ENCODE measurements around the gene MYO3A.
"Not testable (repeated sequence)": the region's sequence is repeated elsewhere in the genome, so short reads cannot be mapped to it uniquely, and the experiment has no call there.

MYO3A gene

DNA sequence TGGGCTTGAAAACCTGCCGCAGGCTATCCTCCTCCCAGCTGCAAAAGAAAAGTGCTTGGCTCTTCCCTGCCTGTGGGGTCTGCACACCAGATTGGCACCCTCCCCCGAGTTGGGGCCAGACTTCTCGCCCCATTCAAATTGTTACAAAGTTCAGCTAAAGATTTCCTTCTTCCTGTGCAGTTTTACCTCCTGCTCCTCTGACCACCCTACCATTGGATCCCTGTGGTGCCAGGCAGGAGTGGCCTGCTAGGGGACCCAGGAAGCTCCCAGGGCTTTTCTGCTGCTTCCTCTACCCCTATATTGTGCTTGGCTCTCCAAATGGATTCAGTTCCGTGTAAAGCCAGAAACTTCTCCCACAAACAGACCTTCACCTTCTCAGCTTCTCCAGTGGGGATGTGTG, 147.4 kb downstream of the MYO3A start:
- H3K9me3 Mint-ChIP-seq = peaks cover 0 to 5% of the 10 kb centered on the region in 2 donors
- DNase-seq (no peak), ATAC-seq (replicated peaks) (no peak)
- peaks cover 0 to 2% of the 10 kb centered on the region in 2 donors for H3K4me1 Mint-ChIP-seq
- H3K36me3 Mint-ChIP-seq = no peaks in the 10 kb centered on the region
- peaks cover 9 to 19% of the 10 kb centered on the region in 2 donors for H3K27me3 Mint-ChIP-seq
- no peak overlapping the region for H3K27ac Mint-ChIP-seq
- H3K4me3 Mint-ChIP-seq = peak overlapping the region in 1 of 2 donors; percentile 7

GRCh38 chr10:26085549-26085948, 151.5 kb downstream of the MYO3A start:
- Mint-ChIP-seq H3K9me3 (no peaks in the 10 kb centered on the region), H3K36me3 (no peaks in the 10 kb centered on the region), H3K4me1 (peaks cover 0 to 2% of the 10 kb centered on the region in 2 donors), H3K27me3 (peaks cover 9 to 19% of the 10 kb centered on the region in 2 donors), H3K27ac (no peak overlapping the region), H3K4me3 (no peak overlapping the region)
- DNase-seq (no peak), ATAC-seq (replicated peaks) (no peak)

DNA sequence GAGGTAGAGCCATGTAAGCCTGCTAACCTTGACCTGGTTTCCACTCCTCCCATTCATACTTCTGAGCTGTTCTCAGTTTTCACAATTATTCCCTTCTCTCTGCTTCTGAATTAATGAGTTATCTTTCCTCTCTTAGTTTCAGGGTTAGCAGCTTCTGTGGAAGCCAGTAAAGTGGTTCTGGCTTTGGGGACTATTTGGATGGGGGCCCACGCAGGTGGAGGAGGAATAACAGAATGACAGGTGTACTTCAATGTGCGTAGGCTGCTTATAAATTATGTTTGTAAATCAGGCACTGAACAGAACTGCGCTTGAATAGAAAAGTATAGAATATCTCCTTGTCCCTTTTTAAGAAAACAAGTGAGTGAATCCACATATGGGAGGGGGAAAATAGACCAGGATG, 153.6 kb downstream of the MYO3A start:
- H3K4me3 Mint-ChIP-seq = no peak overlapping the region
- no peak overlapping the region for H3K27ac Mint-ChIP-seq
- no peaks in the 10 kb centered on the region for H3K9me3 Mint-ChIP-seq
- ATAC-seq (replicated peaks) (no peak), DNase-seq (no peak)
- H3K4me1 Mint-ChIP-seq = peaks cover 0 to 2% of the 10 kb centered on the region in 2 donors
- no peaks in the 10 kb centered on the region for H3K36me3 Mint-ChIP-seq
- peaks cover 5 to 14% of the 10 kb centered on the region in 2 donors for H3K27me3 Mint-ChIP-seq

- H3K4me3 Mint-ChIP-seq = no peak overlapping the region
- no peaks in the 10 kb centered on the region for H3K36me3 Mint-ChIP-seq
- no peaks in the 10 kb centered on the region for H3K9me3 Mint-ChIP-seq
- DNase-seq (no peak), ATAC-seq (replicated peaks) (no peak)
- H3K4me1 Mint-ChIP-seq = peaks cover 0 to 2% of the 10 kb centered on the region in 2 donors
- no peak overlapping the region for H3K27ac Mint-ChIP-seq
- H3K27me3 Mint-ChIP-seq = peaks cover 5 to 14% of the 10 kb centered on the region in 2 donors
These were observed 156.0 kb downstream of the MYO3A start for GRCh38 chr10:26090026-26090425.

DNA sequence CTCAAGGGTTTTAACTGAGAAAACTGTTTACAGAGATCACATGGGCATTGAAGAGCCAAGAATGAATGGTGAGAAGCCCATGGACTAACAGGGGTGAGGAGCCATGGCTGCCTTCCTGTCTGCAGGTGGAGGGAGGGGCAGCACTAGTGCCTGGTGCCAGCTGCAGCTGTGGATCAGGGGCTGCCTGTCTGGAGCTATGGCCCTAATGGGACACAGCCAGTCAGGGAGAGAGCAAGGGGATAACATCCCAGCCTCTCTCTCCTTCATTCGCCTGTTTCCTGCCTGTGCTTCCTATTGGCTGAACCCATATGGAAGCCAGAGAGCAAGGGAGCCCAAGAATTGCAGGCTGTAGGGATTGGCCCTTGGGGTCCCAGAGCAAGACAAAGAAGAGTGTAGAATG, 156.7 kb downstream of the MYO3A start:
- no peak overlapping the region for H3K4me3 Mint-ChIP-seq
- H3K36me3 Mint-ChIP-seq = no peaks in the 10 kb centered on the region
- H3K9me3 Mint-ChIP-seq = no peaks in the 10 kb centered on the region
- ATAC-seq (replicated peaks) = no peak
- H3K27me3 Mint-ChIP-seq = peaks cover 0 to 7% of the 10 kb centered on the region in 2 donors
- DNase-seq = no peak
- H3K4me1 Mint-ChIP-seq = no peaks in the 10 kb centered on the region
- no peak overlapping the region for H3K27ac Mint-ChIP-seq

DNA sequence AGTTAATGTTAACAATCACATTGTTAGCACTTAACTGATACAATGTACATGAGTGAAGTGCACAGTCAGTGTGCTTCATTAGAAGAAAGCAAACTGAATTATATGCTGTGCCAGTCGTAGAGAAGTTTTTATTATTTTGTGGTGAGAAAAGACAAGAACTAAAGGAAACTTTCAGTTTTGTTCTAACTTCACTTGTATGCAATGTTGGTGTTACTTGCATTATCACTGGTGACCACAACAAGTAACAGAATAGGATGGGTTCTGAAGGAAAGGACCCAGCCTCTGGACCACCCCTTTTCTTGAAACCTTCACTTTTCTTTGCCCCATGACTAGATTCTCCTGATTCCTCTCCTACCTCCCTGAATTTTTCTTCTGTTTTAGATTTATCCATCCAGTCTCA, 159.2 kb downstream of the MYO3A start:
- ATAC-seq (replicated peaks) (no peak), DNase-seq (no peak)
- no peak overlapping the region for H3K27ac Mint-ChIP-seq
- no peaks in the 10 kb centered on the region for H3K4me1 Mint-ChIP-seq
- no peaks in the 10 kb centered on the region for H3K36me3 Mint-ChIP-seq
- H3K9me3 Mint-ChIP-seq = no peaks in the 10 kb centered on the region
- H3K4me3 Mint-ChIP-seq = no peak overlapping the region
- no peaks in the 10 kb centered on the region for H3K27me3 Mint-ChIP-seq

GRCh38 chr10:26095781-26096180, 161.8 kb downstream of the MYO3A start:
- Mint-ChIP-seq H3K4me3 (no peak overlapping the region), H3K27ac (no peak overlapping the region), H3K4me1 (no peaks in the 10 kb centered on the region), H3K9me3 (peaks cover 5 to 6% of the 10 kb centered on the region in 2 donors), H3K36me3 (no peaks in the 10 kb centered on the region), H3K27me3 (no peaks in the 10 kb centered on the region)
- DNase-seq (no peak), ATAC-seq (replicated peaks) (no peak)

DNA sequence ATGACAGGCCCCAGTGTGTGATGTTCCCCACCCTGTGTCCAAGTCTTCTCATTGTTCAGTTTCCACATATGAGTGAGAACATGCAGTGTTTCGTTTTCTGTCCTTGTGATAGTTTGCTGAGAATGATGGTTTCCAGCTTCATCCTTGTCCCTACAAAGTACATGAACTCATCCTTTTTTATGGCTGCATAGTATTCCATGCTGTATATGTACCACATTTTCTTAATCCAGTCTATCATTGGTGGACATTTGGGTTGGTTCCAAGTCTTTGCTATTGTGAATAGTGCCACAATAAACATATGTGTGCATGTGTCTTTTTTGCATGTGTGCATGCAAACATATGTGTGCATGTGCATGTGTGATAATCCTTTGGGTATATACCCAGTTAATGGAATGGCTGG, 163.5 kb downstream of the MYO3A start:
- not testable (repeated sequence) for H3K27ac Mint-ChIP-seq; DNase-seq; H3K9me3 Mint-ChIP-seq; H3K4me3 Mint-ChIP-seq; H3K36me3 Mint-ChIP-seq; H3K4me1 Mint-ChIP-seq; H3K27me3 Mint-ChIP-seq; ATAC-seq (replicated peaks)

DNA sequence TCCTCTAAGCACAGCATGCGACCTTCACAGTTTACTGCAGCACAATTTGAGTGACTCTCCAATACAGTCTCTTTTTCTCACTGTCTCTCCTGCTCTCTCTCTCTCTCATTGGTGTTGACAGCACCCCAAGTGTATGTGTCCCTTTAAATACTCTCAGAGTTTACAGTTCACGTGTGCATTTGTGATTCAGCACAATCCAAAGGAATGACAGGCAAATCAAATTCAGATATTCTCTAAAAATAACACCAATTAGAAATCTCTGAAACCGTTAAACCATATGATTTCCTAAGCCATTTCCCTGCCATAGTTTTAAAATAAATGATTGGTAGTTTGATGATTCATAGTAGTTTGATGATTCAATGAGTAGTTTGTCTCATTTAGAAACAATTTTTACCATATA, 178.5 kb downstream of the MYO3A start:
- Mint-ChIP-seq H3K36me3 (no peaks in the 10 kb centered on the region), H3K27ac (no peak overlapping the region), H3K9me3 (no peaks in the 10 kb centered on the region), H3K4me1 (no peaks in the 10 kb centered on the region), H3K4me3 (no peak overlapping the region), H3K27me3 (peaks cover 0 to 7% of the 10 kb centered on the region in 2 donors)
- DNase-seq = no peak
- no peak for ATAC-seq (replicated peaks)

- ATAC-seq (replicated peaks) = no peak
- no peaks in the 10 kb centered on the region for H3K4me1 Mint-ChIP-seq
- peaks cover 5% of the 10 kb centered on the region in 2 donors for H3K9me3 Mint-ChIP-seq
- H3K4me3 Mint-ChIP-seq = no peak overlapping the region
- H3K36me3 Mint-ChIP-seq = peaks cover 0 to 2% of the 10 kb centered on the region in 2 donors
- no peak overlapping the region for H3K27ac Mint-ChIP-seq
- H3K27me3 Mint-ChIP-seq = peaks cover 0 to under 1% of the 10 kb centered on the region in 2 donors
- DNase-seq = no peak
These were observed 204.6 kb downstream of the MYO3A start for GRCh38 chr10:26138613-26139012.

DNA sequence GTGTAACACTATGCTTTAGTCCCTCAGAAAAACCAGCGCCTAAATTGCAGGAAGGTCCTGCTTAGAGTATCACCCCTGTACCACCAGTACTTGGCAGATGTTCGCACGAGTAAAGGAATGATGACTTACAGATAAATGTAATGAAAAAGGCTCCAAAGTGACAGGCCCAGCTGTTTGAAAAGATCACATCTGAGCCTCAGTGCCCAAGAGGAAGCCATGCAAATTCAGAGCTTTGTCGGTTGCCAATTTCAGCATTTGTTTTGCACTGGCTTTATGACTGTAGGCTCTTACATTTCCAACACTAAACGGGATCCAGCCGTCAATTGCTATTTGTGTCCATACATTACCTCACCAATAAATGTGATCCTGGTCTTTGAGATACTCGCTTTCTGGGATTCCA, 222.0 kb downstream of the MYO3A start:
- ATAC-seq (replicated peaks) (no peak), DNase-seq (no peak)
- Mint-ChIP-seq H3K27ac (no peak overlapping the region), H3K9me3 (peaks cover 0 to 4% of the 10 kb centered on the region in 2 donors), H3K36me3 (no peaks in the 10 kb centered on the region), H3K4me1 (no peaks in the 10 kb centered on the region), H3K27me3 (peaks cover 0 to 4% of the 10 kb centered on the region in 2 donors), H3K4me3 (no peak overlapping the region)

- ATAC-seq (replicated peaks) (peak in 1 of 2 donors; percentile 5), DNase-seq (no peak)
- Mint-ChIP-seq H3K4me1 (no peaks in the 10 kb centered on the region), H3K27ac (no peak overlapping the region), H3K4me3 (no peak overlapping the region), H3K36me3 (no peaks in the 10 kb centered on the region), H3K27me3 (peaks cover 0 to 4% of the 10 kb centered on the region in 2 donors), H3K9me3 (no peaks in the 10 kb centered on the region)
These were observed 223.7 kb downstream of the MYO3A start for GRCh38 chr10:26157734-26158133.

- no peak overlapping the region for H3K4me3 Mint-ChIP-seq
- H3K27me3 Mint-ChIP-seq = no peaks in the 10 kb centered on the region
- H3K9me3 Mint-ChIP-seq = no peaks in the 10 kb centered on the region
- H3K4me1 Mint-ChIP-seq = no peaks in the 10 kb centered on the region
- ATAC-seq (replicated peaks) = no peak
- no peaks in the 10 kb centered on the region for H3K36me3 Mint-ChIP-seq
- no peak overlapping the region for H3K27ac Mint-ChIP-seq
- DNase-seq = no peak
These were observed 235.4 kb downstream of the MYO3A start for GRCh38 chr10:26169466-26169865.

DNA sequence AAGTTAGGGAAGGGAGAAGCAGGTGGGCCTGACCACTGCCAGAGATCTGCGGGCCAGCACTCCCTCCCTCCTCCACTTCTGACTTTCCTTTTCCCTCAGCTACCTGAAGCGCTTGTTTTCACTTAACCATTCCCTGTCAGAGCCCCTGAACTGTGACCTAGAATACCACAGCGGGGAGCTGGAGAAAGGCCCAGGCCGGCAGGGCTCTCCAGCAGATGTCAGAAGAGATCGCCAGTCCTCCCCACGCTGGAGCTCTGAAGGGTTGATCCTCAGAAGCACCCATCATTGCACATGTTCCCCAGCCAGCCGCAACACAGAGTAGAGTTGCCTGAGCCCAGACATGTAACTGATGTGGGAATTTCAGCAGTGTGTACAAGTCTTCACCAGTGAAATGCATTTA, 238.1 kb downstream of the MYO3A start:
- no peaks in the 10 kb centered on the region for H3K36me3 Mint-ChIP-seq
- DNase-seq (no peak), ATAC-seq (replicated peaks) (no peak)
- H3K4me3 Mint-ChIP-seq = no peak overlapping the region
- no peaks in the 10 kb centered on the region for H3K4me1 Mint-ChIP-seq
- no peak overlapping the region for H3K27ac Mint-ChIP-seq
- H3K27me3 Mint-ChIP-seq = peaks cover 3 to 9% of the 10 kb centered on the region in 2 donors
- H3K9me3 Mint-ChIP-seq = no peaks in the 10 kb centered on the region

DNA sequence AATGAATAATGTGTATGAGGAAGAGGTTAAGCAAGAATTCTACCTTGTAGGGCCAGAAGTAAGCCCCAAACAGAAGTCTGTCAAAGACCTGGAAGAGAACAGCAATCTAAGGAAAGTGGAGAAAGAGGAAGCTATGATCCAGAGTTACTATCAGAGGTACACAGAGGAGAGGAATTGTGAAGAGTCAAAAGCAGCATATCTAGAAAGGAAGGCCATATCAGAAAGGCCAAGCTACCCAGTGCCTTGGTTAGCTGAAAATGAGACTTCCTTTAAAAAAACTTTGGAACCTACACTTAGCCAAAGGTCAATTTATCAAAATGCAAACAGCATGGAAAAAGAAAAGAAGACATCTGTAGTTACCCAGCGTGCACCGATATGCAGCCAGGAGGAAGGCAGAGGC, 239.8 kb downstream of the MYO3A start:
- H3K9me3 Mint-ChIP-seq = no peaks in the 10 kb centered on the region
- H3K27ac Mint-ChIP-seq = no peak overlapping the region
- no peaks in the 10 kb centered on the region for H3K36me3 Mint-ChIP-seq
- H3K27me3 Mint-ChIP-seq = peaks cover 3 to 15% of the 10 kb centered on the region in 2 donors
- H3K4me3 Mint-ChIP-seq = no peak overlapping the region
- no peak for ATAC-seq (replicated peaks)
- H3K4me1 Mint-ChIP-seq = no peaks in the 10 kb centered on the region
- no peak for DNase-seq

DNA sequence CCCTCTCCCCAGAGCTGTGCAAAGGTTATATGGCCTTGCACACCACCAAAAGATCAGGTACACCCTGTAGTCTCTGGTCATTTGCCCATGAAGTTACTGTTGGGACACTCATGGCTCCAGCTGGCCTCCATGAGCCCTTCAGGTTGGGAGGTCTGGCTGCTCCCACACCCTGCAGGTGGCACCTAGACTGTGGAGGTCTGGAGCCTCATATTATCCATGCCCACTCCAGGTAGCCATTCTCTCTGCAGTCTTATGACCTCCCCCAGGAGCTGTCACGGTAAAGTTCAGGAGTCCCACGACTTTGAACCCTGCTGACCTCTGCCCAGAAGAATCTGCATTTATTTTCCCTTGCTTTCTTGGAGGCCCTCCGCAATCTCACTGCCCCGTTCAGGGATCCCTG, 243.3 kb downstream of the MYO3A start:
- no peak for DNase-seq
- no peak overlapping the region for H3K4me3 Mint-ChIP-seq
- H3K27me3 Mint-ChIP-seq = peaks cover 3 to 15% of the 10 kb centered on the region in 2 donors
- H3K4me1 Mint-ChIP-seq = no peaks in the 10 kb centered on the region
- no peak for ATAC-seq (replicated peaks)
- no peaks in the 10 kb centered on the region for H3K9me3 Mint-ChIP-seq
- no peak overlapping the region for H3K27ac Mint-ChIP-seq
- H3K36me3 Mint-ChIP-seq = no peaks in the 10 kb centered on the region
